Neural progenitor cell (in vitro differentiated cells): ENCODE results near the gene PHACTR2.

Experiments used
- EZH2 ChIP-seq: fragments of 200-600 bp; sonication (generic); IDR thresholded peaks from 2 replicates; pipeline ENCODE4 v1.6.1; 2017; ENCODE audit warnings: antibody characterized with exemption, mild to moderate bottlenecking, moderate library complexity
- TF ChIP-seq, protein P1 (sequence below): fragments of 200-600 bp; sonication (generic); IDR thresholded peaks from 2 replicates; pipeline ENCODE4 v1.5.1; 2017; ENCODE audit warnings: antibody characterized with exemption, mild to moderate bottlenecking

DNA sequence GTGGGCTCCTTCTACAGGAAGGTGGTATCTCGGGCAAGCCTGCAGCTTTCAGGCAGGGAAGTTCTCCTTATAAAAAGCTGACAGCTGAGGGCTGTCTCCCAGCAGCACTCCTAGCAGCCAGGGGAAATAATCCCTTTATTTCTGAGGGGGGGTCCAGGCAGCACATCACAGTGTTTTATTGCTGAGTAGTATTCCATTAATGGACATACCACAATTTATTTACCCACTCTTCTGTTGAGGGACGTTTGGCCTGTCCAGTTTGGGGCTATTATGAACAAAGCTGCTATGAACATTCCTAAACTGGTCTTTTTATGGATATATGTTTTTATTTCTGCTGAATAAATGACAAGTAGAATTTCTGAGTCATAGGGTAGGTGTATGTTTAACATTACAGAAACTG lies 20.0 kb upstream of the PHACTR2 start:
- TF ChIP-seq, protein P1, sequence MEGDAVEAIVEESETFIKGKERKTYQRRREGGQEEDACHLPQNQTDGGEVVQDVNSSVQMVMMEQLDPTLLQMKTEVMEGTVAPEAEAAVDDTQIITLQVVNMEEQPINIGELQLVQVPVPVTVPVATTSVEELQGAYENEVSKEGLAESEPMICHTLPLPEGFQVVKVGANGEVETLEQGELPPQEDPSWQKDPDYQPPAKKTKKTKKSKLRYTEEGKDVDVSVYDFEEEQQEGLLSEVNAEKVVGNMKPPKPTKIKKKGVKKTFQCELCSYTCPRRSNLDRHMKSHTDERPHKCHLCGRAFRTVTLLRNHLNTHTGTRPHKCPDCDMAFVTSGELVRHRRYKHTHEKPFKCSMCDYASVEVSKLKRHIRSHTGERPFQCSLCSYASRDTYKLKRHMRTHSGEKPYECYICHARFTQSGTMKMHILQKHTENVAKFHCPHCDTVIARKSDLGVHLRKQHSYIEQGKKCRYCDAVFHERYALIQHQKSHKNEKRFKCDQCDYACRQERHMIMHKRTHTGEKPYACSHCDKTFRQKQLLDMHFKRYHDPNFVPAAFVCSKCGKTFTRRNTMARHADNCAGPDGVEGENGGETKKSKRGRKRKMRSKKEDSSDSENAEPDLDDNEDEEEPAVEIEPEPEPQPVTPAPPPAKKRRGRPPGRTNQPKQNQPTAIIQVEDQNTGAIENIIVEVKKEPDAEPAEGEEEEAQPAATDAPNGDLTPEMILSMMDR, result no peak
- TF ChIP-seq EZH2, result no peak
